ENCODE data around the gene OBP2B.
"Not testable (repeated sequence)": the region's sequence is repeated elsewhere in the genome, so short reads cannot be mapped to it uniquely, and the experiment has no call there.

OBP2B gene

GRCh38 chr9:133234577-133235322 is 25.7 kb upstream of the OBP2B start:
- H3K9me2 ChIP-seq (ENCODE audit: low read depth, low read length) = no peaks in the 10 kb centered on the region
- H3K4me1 ChIP-seq (ENCODE audit: insufficient read depth, low read length, severe bottlenecking) = no peaks in the 10 kb centered on the region
- no peaks in the 10 kb centered on the region for H3K36me3 ChIP-seq (ENCODE audit: insufficient read depth, low read length)
- H4K20me1 ChIP-seq (ENCODE audit: insufficient read depth, low read length) = no peaks in the 10 kb centered on the region
- no peaks in the 10 kb centered on the region for H3F3A ChIP-seq (ENCODE audit: insufficient read depth, low read length)
- H2AFZ ChIP-seq (ENCODE audit: low read length) = no peak overlapping the region
- H3K4me2 ChIP-seq (ENCODE audit: low read length) = no peak overlapping the region
- no peaks in the 10 kb centered on the region for H3K9me3 ChIP-seq (ENCODE audit: low read length)
- TF ChIP-seq CTCF (IDR thresholded peaks at IDR 0.05; ENCODE audit: low read length) = no peak
- TF ChIP-seq EZH2 (IDR thresholded peaks at IDR 0.05; ENCODE audit: borderline replicate concordance, low read length) = no peak
- H3K27ac ChIP-seq (ENCODE audit: low read depth, low read length, poor library complexity, severe bottlenecking) = no peak overlapping the region
- H3K4me3 ChIP-seq (ENCODE audit: low read depth, low read length, poor library complexity, severe bottlenecking) = no peak overlapping the region
- peaks cover 4% of the 10 kb centered on the region; the same call in 1 of the 2 replicates for H3K27me3 ChIP-seq (ENCODE audit: insufficient read depth, low read length)
- H3K9ac ChIP-seq (ENCODE audit: low read length) = no peak overlapping the region
- H3K79me2 ChIP-seq (ENCODE audit: insufficient read depth, low read length) = no peaks in the 10 kb centered on the region

DNA sequence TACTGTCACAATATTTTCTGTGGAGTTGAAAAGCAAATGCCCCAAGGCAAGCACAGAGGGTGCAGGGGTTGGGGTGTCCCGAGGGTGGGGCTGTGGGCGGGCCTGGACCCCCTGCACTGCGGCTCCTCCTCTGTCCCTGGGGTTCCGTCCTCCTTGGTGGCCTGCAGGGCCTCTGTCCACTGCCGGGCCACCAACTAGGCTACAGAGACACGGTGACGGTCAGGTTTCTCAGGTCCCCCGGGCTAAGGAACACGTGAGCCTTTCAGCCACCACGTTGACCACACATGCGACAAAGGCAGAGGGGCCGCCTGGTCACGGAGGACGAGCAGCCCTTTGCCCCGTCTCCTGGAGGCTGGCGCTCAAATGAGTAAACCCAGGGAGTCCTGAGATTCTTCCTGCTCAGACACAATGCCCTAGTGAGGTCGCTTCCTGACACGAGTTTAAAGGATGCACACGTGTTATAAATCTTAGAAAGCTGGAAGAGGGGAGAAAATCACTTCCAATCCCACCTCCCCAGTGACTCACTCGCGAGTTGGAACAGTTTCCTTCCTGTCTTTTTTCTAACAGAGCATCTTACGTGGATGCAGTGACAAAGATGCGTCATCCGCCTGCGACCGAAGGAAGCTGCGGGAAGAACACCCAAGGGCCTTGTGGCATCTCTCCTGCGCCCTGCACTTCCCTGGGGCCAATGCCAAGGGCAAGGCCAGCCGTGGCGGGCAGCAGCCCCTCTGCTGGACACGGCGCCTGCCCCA is 24.8 kb upstream of the OBP2B start:
- H3K27ac ChIP-seq (ENCODE audit: low read depth, low read length, poor library complexity, severe bottlenecking) = no peak overlapping the region
- H3K9me3 ChIP-seq (ENCODE audit: low read length) = no peaks in the 10 kb centered on the region
- H2AFZ ChIP-seq (ENCODE audit: low read length) = no peak overlapping the region
- no peak for TF ChIP-seq CTCF (IDR thresholded peaks at IDR 0.05; ENCODE audit: low read length)
- TF ChIP-seq EZH2 (IDR thresholded peaks at IDR 0.05; ENCODE audit: borderline replicate concordance, low read length) = no peak
- H3K9me2 ChIP-seq (ENCODE audit: low read depth, low read length) = no peaks in the 10 kb centered on the region
- H3K27me3 ChIP-seq (ENCODE audit: insufficient read depth, low read length) = peaks cover 4% of the 10 kb centered on the region; the same call in 1 of the 2 replicates
- H3F3A ChIP-seq (ENCODE audit: insufficient read depth, low read length) = no peaks in the 10 kb centered on the region
- H3K36me3 ChIP-seq (ENCODE audit: insufficient read depth, low read length) = no peaks in the 10 kb centered on the region
- H3K4me3 ChIP-seq (ENCODE audit: low read depth, low read length, poor library complexity, severe bottlenecking) = no peak overlapping the region
- no peaks in the 10 kb centered on the region for H3K4me1 ChIP-seq (ENCODE audit: insufficient read depth, low read length, severe bottlenecking)
- no peak overlapping the region for H3K4me2 ChIP-seq (ENCODE audit: low read length)
- H3K79me2 ChIP-seq (ENCODE audit: insufficient read depth, low read length) = no peaks in the 10 kb centered on the region
- H3K9ac ChIP-seq (ENCODE audit: low read length) = no peak overlapping the region
- H4K20me1 ChIP-seq (ENCODE audit: insufficient read depth, low read length) = no peaks in the 10 kb centered on the region

GRCh38 chr9:133231934-133232568 is 23.0 kb upstream of the OBP2B start:
- not testable (repeated sequence) for H3K36me3 ChIP-seq (ENCODE audit: insufficient read depth, low read length); H3F3A ChIP-seq (ENCODE audit: insufficient read depth, low read length); H3K79me2 ChIP-seq (ENCODE audit: insufficient read depth, low read length); H3K4me1 ChIP-seq (ENCODE audit: insufficient read depth, low read length, severe bottlenecking); H2AFZ ChIP-seq (ENCODE audit: low read length); H3K27me3 ChIP-seq (ENCODE audit: insufficient read depth, low read length); H3K9ac ChIP-seq (ENCODE audit: low read length); H3K9me2 ChIP-seq (ENCODE audit: low read depth, low read length); H3K9me3 ChIP-seq (ENCODE audit: low read length); H4K20me1 ChIP-seq (ENCODE audit: insufficient read depth, low read length); H3K4me2 ChIP-seq (ENCODE audit: low read length); H3K27ac ChIP-seq (ENCODE audit: low read depth, low read length, poor library complexity, severe bottlenecking); H3K4me3 ChIP-seq (ENCODE audit: low read depth, low read length, poor library complexity, severe bottlenecking)

DNA sequence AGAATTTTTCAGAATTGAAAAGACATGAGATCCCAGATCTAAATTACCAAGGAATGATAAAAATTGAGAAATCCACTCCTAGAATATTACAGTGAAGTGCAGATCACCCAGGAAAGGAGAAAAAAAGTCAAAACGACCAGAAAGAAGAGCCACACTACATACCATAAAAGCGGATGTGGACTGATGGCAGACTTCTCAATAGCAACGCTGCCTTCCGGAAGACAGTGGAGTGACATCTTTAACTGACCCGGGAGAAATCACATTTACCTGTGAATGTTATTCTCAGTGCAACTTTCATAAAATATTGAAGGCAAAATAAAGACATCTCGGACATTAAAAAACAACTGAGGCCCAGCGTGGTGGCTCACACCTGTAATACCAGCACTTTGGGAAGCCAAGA is 21.5 kb upstream of the OBP2B start:
- H3F3A ChIP-seq (ENCODE audit: insufficient read depth, low read length); H3K9me3 ChIP-seq (ENCODE audit: low read length); H3K9ac ChIP-seq (ENCODE audit: low read length); H3K27me3 ChIP-seq (ENCODE audit: insufficient read depth, low read length); H3K4me1 ChIP-seq (ENCODE audit: insufficient read depth, low read length, severe bottlenecking); H3K27ac ChIP-seq (ENCODE audit: low read depth, low read length, poor library complexity, severe bottlenecking); H4K20me1 ChIP-seq (ENCODE audit: insufficient read depth, low read length); H3K9me2 ChIP-seq (ENCODE audit: low read depth, low read length); H2AFZ ChIP-seq (ENCODE audit: low read length); H3K4me3 ChIP-seq (ENCODE audit: low read depth, low read length, poor library complexity, severe bottlenecking); H3K4me2 ChIP-seq (ENCODE audit: low read length); H3K36me3 ChIP-seq (ENCODE audit: insufficient read depth, low read length); H3K79me2 ChIP-seq (ENCODE audit: insufficient read depth, low read length): not testable (repeated sequence)
